BLaER1 treated with 17β-estradiol and CSF1 and Interleukin-3, amounts not matched to agents 10 nM and 100 nM (cell line): Measurements from ENCODE around the gene IMMP2L.

ENCODE experiments used
- H3K27ac ChIP-seq, 11 experiments: shearing (Covaris generic); formaldehyde crosslinking; 2 replicates each; pipeline ENCODE4 v1.8.1; 2022
- H3K27me3 ChIP-seq, 11 experiments: shearing (Covaris generic); formaldehyde crosslinking; 2 replicates each; pipeline ENCODE4 v1.8.1; 2022
- H3K36me3 ChIP-seq, 11 experiments: shearing (Covaris generic); formaldehyde crosslinking; 2 replicates each; pipeline ENCODE4 v1.8.1; 2022
- H3K4me1 ChIP-seq, 10 experiments: shearing (Covaris generic); formaldehyde crosslinking; 2 replicates each; pipeline ENCODE4 v1.8.1; 2022
- H3K4me2 ChIP-seq, 11 experiments: shearing (Covaris generic); formaldehyde crosslinking; 2 replicates each; pipeline ENCODE4 v1.8.1; 2022
- H3K4me3 ChIP-seq, 10 experiments: shearing (Covaris generic); formaldehyde crosslinking; 2 replicates each; pipeline ENCODE4 v1.8.1; 2022
- H3K9ac ChIP-seq, 11 experiments: shearing (Covaris generic); formaldehyde crosslinking; 2 replicates each; pipeline ENCODE4 v1.8.1; 2022
- H3K9me3 ChIP-seq, 11 experiments: shearing (Covaris generic); formaldehyde crosslinking; replicated peaks in 1 of 11; 2 replicates each; pipeline ENCODE4 v1.8.1; 2022
- H4K20me1 ChIP-seq, 11 experiments: shearing (Covaris generic); formaldehyde crosslinking; 2 replicates each; pipeline ENCODE4 v1.8.1; 2022
- Cebpa-rat ChIP-seq, 11 experiments: shearing (Covaris generic); IDR thresholded peaks; 2 replicates each; pipeline ENCODE4 v1.8.1; 2022

IMMP2L gene

GRCh38 chr7:110914263-110914662 is 648.0 kb downstream of the IMMP2L start:
- Histone ChIP-seq H3K4me3 (no peak overlapping the region), H4K20me1 (no peaks in the 10 kb centered on the region)

GRCh38 chr7:110911632-110912031 is 650.7 kb downstream of the IMMP2L start:
- Histone ChIP-seq H3K27me3 (no peaks in the 10 kb centered on the region), H3K36me3 (no peaks in the 10 kb centered on the region; a peak in 1 of 22 replicates), H3K4me1 (no peaks in the 10 kb centered on the region), H3K4me3 (no peak overlapping the region), H4K20me1 (no peaks in the 10 kb centered on the region), H3K9ac (no peak overlapping the region), H3K27ac (no peak overlapping the region), H3K9me3 (peaks cover 0 to 8% (median 5%) of the 10 kb centered on the region in 11 experiments; a peak in 6 of 22 replicates), H3K4me2 (no peak overlapping the region)
- no peak for TF ChIP-seq Cebpa-rat (IDR thresholded peaks at IDR 0.05)

More at GRCh38 chr7:110914263-110914662, 648.0 kb downstream of the IMMP2L start:
- no peaks in the 10 kb centered on the region for H3K27me3 ChIP-seq
- H3K36me3 ChIP-seq: no peaks in the 10 kb centered on the region
- H3K4me1 ChIP-seq: no peaks in the 10 kb centered on the region
- no peak for TF ChIP-seq Cebpa-rat (IDR thresholded peaks at IDR 0.05)
- H3K4me2 ChIP-seq: no peak overlapping the region
- no peak overlapping the region for H3K9ac ChIP-seq
- H3K9me3 ChIP-seq: no peaks in the 10 kb centered on the region
- H3K27ac ChIP-seq: no peak overlapping the region

GRCh38 chr7:110909117-110909516 is 653.2 kb downstream of the IMMP2L start:
- H4K20me1 ChIP-seq: no peaks in the 10 kb centered on the region
- no peak overlapping the region for H3K27ac ChIP-seq
- no peak overlapping the region for H3K4me2 ChIP-seq
- H3K27me3 ChIP-seq: no peaks in the 10 kb centered on the region
- H3K36me3 ChIP-seq: no peaks in the 10 kb centered on the region; a peak in 1 of 22 replicates
- no peak for TF ChIP-seq Cebpa-rat (IDR thresholded peaks at IDR 0.05)
- H3K4me3 ChIP-seq: no peak overlapping the region
- H3K9ac ChIP-seq: no peak overlapping the region
- H3K4me1 ChIP-seq: no peaks in the 10 kb centered on the region
- H3K9me3 ChIP-seq: peaks cover 0 to 10% (median 5%) of the 10 kb centered on the region in 11 experiments; a peak in 6 of 22 replicates

GRCh38 chr7:110905773-110906566 is 656.3 kb downstream of the IMMP2L start:
- Histone ChIP-seq H3K9ac (no peak overlapping the region), H3K4me2 (no peak overlapping the region), H3K36me3 (no peaks in the 10 kb centered on the region; a peak in 1 of 22 replicates), H4K20me1 (no peaks in the 10 kb centered on the region), H3K4me3 (no peak overlapping the region), H3K4me1 (no peaks in the 10 kb centered on the region), H3K9me3 (peaks cover 0 to 10% (median 5%) of the 10 kb centered on the region in 11 experiments; a peak in 6 of 22 replicates), H3K27ac (no peak overlapping the region), H3K27me3 (no peaks in the 10 kb centered on the region)
- no peak for TF ChIP-seq Cebpa-rat (IDR thresholded peaks at IDR 0.05)

- no peak for TF ChIP-seq Cebpa-rat (IDR thresholded peaks at IDR 0.05)
- H3K9me3 ChIP-seq: peaks cover 0 to 6% (median 0%) of the 10 kb centered on the region in 11 experiments; a peak in 1 of 22 replicates
- H4K20me1 ChIP-seq: no peaks in the 10 kb centered on the region
- no peak overlapping the region for H3K27ac ChIP-seq
- H3K27me3 ChIP-seq: no peaks in the 10 kb centered on the region
- no peaks in the 10 kb centered on the region for H3K36me3 ChIP-seq
- no peak overlapping the region for H3K9ac ChIP-seq
- H3K4me3 ChIP-seq: no peak overlapping the region
- no peak overlapping the region for H3K4me2 ChIP-seq
- no peaks in the 10 kb centered on the region for H3K4me1 ChIP-seq
Observed at GRCh38 chr7:110898516-110898915, 663.8 kb downstream of the IMMP2L start.

GRCh38 chr7:110897538-110897937 is 664.8 kb downstream of the IMMP2L start:
- Histone ChIP-seq H4K20me1 (no peaks in the 10 kb centered on the region), H3K4me3 (no peak overlapping the region), H3K4me2 (no peak overlapping the region), H3K36me3 (no peaks in the 10 kb centered on the region), H3K9me3 (peaks cover 0 to 6% (median 0%) of the 10 kb centered on the region in 11 experiments; a peak in 1 of 22 replicates), H3K27ac (no peak overlapping the region), H3K9ac (no peak overlapping the region), H3K4me1 (no peaks in the 10 kb centered on the region), H3K27me3 (no peaks in the 10 kb centered on the region)
- TF ChIP-seq Cebpa-rat (IDR thresholded peaks at IDR 0.05): no peak

- Histone ChIP-seq H4K20me1 (no peaks in the 10 kb centered on the region), H3K4me1 (no peaks in the 10 kb centered on the region), H3K4me3 (no peak overlapping the region), H3K27ac (no peak overlapping the region), H3K36me3 (no peaks in the 10 kb centered on the region), H3K4me2 (no peak overlapping the region), H3K27me3 (no peaks in the 10 kb centered on the region), H3K9me3 (peaks cover 0 to 6% (median 0%) of the 10 kb centered on the region in 11 experiments; a peak in 1 of 22 replicates), H3K9ac (no peak overlapping the region)
- no peak for TF ChIP-seq Cebpa-rat (IDR thresholded peaks at IDR 0.05)
Observed at GRCh38 chr7:110894111-110894510, 668.2 kb downstream of the IMMP2L start.

- Histone ChIP-seq H3K4me1 (no peaks in the 10 kb centered on the region), H3K36me3 (no peaks in the 10 kb centered on the region), H3K4me3 (no peak overlapping the region), H4K20me1 (no peaks in the 10 kb centered on the region), H3K9ac (no peak overlapping the region), H3K27me3 (no peaks in the 10 kb centered on the region), H3K4me2 (no peak overlapping the region), H3K9me3 (peaks cover 0 to 6% (median 0%) of the 10 kb centered on the region in 11 experiments; a peak in 1 of 22 replicates), H3K27ac (no peak overlapping the region)
- no peak for TF ChIP-seq Cebpa-rat (IDR thresholded peaks at IDR 0.05)
Observed at GRCh38 chr7:110891197-110891596, 671.1 kb downstream of the IMMP2L start.

- H3K36me3 ChIP-seq: no peaks in the 10 kb centered on the region
- H3K27me3 ChIP-seq: no peaks in the 10 kb centered on the region
- H3K9me3 ChIP-seq: peaks cover 0 to 5% (median 0%) of the 10 kb centered on the region in 11 experiments; a peak in 1 of 22 replicates
- H3K4me1 ChIP-seq: no peaks in the 10 kb centered on the region
- H4K20me1 ChIP-seq: no peaks in the 10 kb centered on the region
- TF ChIP-seq Cebpa-rat (IDR thresholded peaks at IDR 0.05): no peak
- H3K9ac ChIP-seq: no peak overlapping the region
- no peak overlapping the region for H3K27ac ChIP-seq
- no peak overlapping the region for H3K4me3 ChIP-seq
- no peak overlapping the region for H3K4me2 ChIP-seq
Observed at GRCh38 chr7:110890101-110890500, 672.2 kb downstream of the IMMP2L start.

- Histone ChIP-seq H3K9me3 (0 out of 22 replicates have a peak, but pooled peaks cover 0 to 5% (median 0%) of the 10 kb centered on the region in 11 experiments), H3K4me1 (no peaks in the 10 kb centered on the region), H3K9ac (no peak overlapping the region), H3K4me2 (no peak overlapping the region), H3K4me3 (no peak overlapping the region), H4K20me1 (no peaks in the 10 kb centered on the region), H3K36me3 (no peaks in the 10 kb centered on the region), H3K27me3 (no peaks in the 10 kb centered on the region), H3K27ac (no peak overlapping the region)
- TF ChIP-seq Cebpa-rat (IDR thresholded peaks at IDR 0.05): no peak
Observed at GRCh38 chr7:110889335-110889734, 673.0 kb downstream of the IMMP2L start.
